ENCODE data around the gene SORCS1.

DNA sequence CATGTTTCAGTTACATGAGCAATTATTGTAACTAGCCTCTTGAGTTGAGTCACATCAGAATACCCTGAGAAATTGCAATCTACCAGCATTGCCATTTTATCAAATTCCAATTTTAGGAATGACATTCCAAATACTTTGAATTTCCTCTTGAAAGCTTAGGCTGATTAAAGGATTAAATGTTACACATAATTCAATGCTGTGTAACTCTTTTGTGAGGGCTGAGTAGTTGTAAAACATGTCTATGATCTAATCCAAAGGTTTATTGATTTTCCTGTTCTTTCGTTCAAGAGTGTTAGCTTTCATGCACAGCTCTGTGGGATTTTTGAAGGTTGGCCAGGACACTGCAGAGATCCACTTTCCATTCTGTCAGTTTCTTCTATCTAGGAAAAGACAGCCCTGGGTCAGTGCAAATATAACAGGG, 193.1 kb downstream of the SORCS1 start:
- TF ChIP-seq POLR2AphosphoS5 (IDR thresholded peaks at IDR 0.05): no peak
- TF ChIP-seq CTCF (IDR thresholded peaks at IDR 0.05): no peak

Measured in esophagus muscularis mucosa (tissue), 3 donors.